Forelimb muscle (tissue), 1 donor: ENCODE data around the gene CFAP74. TPM values are rescaled to one million over a fixed set of nuclear protein-coding genes. Genes with fewer than 3 reads are reported as not detected.
"Not testable (repeated sequence)": the region's sequence is repeated elsewhere in the genome, so short reads cannot be mapped to it uniquely, and the experiment has no call there.

Experiments
- DNase-seq: peaks from one replicate; pipeline ENCODE4 v3.0.0-alpha.2; 2013; ENCODE audit warnings: low read depth
- polyA plus RNA-seq: library from polyadenylated mRNA; unstranded; fragments of 120-200 nt; gene quantifications from one replicate; pipeline ENCODE4 v1.2.1, GENCODE V29; 2013; ENCODE audit not compliant: insufficient read length

CFAP74 gene
- polyA plus RNA-seq, 1 donor = 0.24 TPM

- no peak for DNase-seq
These were observed 57.0 kb downstream of the CFAP74 start for GRCh38 chr1:1946540-1946939.

GRCh38 chr1:1945782-1946393, 57.7 kb downstream of the CFAP74 start:
- no peak for DNase-seq

- DNase-seq = no peak
These were observed 59.6 kb downstream of the CFAP74 start for GRCh38 chr1:1943834-1944570.

GRCh38 chr1:1942753-1943656, 60.6 kb downstream of the CFAP74 start:
- DNase-seq = no peak

- DNase-seq = no peak
These were observed 61.5 kb downstream of the CFAP74 start for GRCh38 chr1:1941868-1942752.

GRCh38 chr1:1941211-1941841, 62.3 kb downstream of the CFAP74 start:
- DNase-seq = no peak

GRCh38 chr1:1940123-1940425, 63.5 kb downstream of the CFAP74 start:
- DNase-seq = no peak

GRCh38 chr1:1939296-1940122, 64.1 kb downstream of the CFAP74 start:
- DNase-seq = no peak

GRCh38 chr1:1938613-1939295, 64.8 kb downstream of the CFAP74 start:
- DNase-seq = no peak

- DNase-seq = no peak
These were observed 65.4 kb downstream of the CFAP74 start for GRCh38 chr1:1938276-1938573.

GRCh38 chr1:1937549-1938275, 65.9 kb downstream of the CFAP74 start:
- no peak for DNase-seq

GRCh38 chr1:1937061-1937460, 66.5 kb downstream of the CFAP74 start:
- DNase-seq = no peak

GRCh38 chr1:1934848-1935247, 68.7 kb downstream of the CFAP74 start:
- DNase-seq = not testable (repeated sequence)

GRCh38 chr1:1929639-1930545, 73.7 kb downstream of the CFAP74 start:
- no peak for DNase-seq

GRCh38 chr1:1929102-1929638, 74.4 kb downstream of the CFAP74 start:
- DNase-seq = no peak

- no peak for DNase-seq
These were observed 75.1 kb downstream of the CFAP74 start for GRCh38 chr1:1928231-1929101.

- no peak for DNase-seq
These were observed 75.8 kb downstream of the CFAP74 start for GRCh38 chr1:1927751-1928150.
